Measurements from ENCODE around the gene CPXM2.

- TF ChIP-seq REST (IDR thresholded peaks at IDR 0.05; ENCODE audit: insufficient read depth in 1 of 2, low read depth in 2 of 2, low read length in 2 of 2) (no peak), POLR2AphosphoS5 (IDR thresholded peaks at IDR 0.05; ENCODE audit: low read depth, low read length) (no peak)
Observed at GRCh38 chr10:123916775-123917174, 25.2 kb upstream of the CPXM2 start.
